Kasumi-1 (cell line): ENCODE measurements around the gene STAT6.

Experiments used
- DNase-seq, 2 experiments: peaks; one replicate each; lab custom pipeline; 2025; lab: John Stamatoyannopoulos, UW

The STAT6 gene

DNA sequence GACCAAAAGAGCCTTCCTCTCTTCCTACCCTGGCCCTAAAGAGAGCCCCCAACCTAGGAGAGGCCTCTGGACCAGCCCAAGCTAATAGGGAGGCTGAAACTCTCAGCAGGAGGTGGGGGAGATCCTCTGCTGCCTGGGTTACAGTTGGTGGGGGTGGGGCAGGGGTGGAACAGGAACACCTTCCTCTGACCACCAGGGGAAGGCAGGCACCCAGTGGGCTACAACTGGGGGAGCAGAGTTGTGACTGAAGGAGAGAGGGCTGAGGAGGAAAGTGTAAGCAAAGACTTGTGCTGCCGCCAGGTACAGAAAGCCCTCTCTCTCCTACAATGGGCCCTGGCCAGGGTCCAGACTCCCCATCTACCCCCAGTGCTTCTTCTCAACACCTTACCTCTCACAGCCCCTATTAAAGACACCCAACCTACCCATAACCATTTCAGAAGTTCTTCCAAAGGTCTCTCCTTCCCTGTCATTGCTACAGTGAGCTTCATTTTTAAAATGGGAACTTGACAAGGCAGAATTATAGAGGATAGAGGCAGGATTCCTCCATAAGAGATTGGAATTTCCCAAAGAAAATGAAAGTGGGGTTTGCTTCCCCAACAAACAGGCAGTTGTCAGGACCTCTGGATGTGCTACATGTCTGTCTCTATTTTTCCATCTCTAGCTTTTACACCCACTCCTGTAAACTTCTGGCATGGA is 62.6 kb downstream of the STAT6 start:
- no peak for DNase-seq

DNA sequence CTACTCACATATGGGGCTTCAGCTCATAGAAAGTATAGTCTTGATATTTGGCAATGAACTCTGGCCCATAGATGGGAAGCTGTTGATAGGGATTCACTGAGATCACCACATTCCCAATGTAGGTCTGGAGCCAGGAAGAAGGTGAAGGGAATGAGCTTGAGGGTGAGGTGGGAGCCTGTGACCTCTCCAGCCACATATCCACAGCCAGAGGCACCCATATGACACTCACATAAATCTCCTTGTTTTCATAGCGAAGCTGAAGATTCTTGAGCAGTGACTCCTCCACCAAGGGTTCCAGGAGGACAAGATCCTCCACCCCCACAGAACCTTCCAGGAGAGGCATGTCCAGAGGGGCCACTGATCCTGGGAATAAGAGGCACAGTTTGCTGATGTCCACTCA is 63.2 kb downstream of the STAT6 start:
- no peak for DNase-seq

DNA sequence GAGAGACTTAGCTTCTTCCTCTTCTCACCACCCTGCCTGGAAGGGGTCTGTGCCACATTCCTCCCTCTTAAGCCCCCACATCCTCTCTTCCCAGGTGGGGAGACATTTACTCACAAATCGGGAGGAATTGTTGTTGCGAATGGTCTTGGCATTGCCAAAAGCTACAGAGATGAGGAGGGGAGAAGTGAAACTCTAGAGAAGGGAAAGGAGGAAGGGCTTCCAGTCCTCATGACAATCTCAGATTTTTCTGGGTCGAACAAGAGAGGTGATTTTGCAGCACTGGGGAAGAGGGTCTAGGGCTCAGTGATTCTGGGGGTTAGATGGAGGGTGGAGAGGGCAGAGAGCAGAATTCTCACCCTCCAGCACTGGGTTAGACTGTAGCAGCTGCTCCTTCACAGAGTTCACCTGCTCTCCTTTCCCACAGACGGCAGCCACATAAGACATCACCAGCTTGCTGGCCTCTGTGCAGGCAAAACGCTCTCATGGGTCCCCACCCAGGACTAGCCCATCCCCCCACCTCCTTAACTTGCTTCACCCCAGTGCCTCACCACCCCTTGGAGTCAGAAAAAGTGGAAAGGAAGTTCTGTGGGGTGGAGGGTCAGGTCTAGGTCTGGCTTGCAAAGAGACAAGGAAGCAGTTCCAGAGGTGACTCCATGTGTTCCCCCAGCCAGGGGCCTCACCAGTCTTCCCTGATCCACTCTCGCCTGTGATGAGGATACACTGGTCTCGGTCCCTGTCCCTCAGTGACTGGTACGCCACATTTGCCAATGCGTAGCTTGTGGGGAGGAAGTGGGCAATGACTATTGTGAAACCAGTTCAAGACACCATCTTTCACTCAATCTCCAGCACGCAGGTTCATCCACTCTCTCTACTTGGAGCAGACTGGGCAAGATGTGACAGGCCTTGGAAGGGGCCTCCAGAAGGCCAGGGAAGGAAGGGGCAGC is 63.9 kb downstream of the STAT6 start:
- peak; percentile 11 to 34 for DNase-seq

DNA sequence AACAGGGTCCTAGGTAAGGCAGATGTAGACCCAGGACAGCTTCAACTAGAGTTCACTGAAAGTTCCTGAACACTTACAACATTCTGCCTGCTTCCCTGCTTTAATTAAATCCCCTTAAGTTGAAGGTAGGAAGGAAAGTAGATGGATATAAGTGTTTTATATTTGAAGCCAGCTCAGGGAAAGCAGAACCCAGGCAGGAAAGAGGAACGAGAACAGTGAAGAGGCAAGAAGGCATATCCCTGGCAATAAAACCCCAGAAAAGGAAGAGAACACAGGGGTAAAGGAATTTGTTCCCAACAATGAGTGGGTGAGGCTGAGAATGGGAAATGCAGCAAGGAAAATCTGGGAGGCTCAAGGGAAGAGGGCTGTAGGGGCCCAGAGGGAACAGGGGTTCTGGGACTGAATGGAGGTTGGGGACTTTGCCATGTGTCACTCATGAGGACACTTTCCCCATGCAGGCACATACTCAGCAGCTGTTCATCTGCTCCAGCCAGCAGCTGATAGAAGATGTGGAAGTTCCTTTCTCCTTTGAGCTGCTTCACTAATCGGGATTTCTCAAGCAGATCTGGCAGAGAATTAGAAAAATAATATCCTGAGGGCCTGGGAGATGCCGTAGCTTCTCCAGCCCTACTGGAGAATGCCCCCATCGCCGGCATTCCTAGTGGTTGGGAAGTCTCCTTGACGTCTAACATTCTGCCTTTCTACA is 64.9 kb downstream of the STAT6 start:
- peak in 1 of 2 experiments; percentile 13 for DNase-seq
